K562 (cell line): ENCODE measurements around the gene TPD52L2. TPM values are rescaled to one million over a fixed set of nuclear protein-coding genes. Genes with fewer than 3 reads are reported as not detected.

ENCODE experiments used
- CREB3 ChIP-seq: fragments of 450-650 bp; conservative IDR thresholded peaks from 2 replicates; pipeline ENCODE4 v1.6.1; 2016; ENCODE audit warnings: missing genetic modification characterization, low read depth, mild to moderate bottlenecking, missing compliant biosample characterization, moderate library complexity
- DDX20 ChIP-seq: fragments of 450-650 bp; IDR thresholded peaks from 2 replicates; pipeline ENCODE4 v1.6.1; 2016; ENCODE audit warnings: missing genetic modification characterization, low read depth, mild to moderate bottlenecking, missing compliant biosample characterization, moderate library complexity
- DMBX1 ChIP-seq: fragments of 250-450 bp; sonication (Bioruptor Pico); IDR thresholded peaks from 2 replicates; pipeline ENCODE4 v1.8.0; 2022; ENCODE audit warnings: inconsistent platforms, mild to moderate bottlenecking, moderate library complexity, borderline replicate concordance
- HNRNPH1 ChIP-seq: fragments of 200-400 bp; formaldehyde crosslinking; optimal IDR thresholded peaks from 2 replicates; pipeline ENCODE3; 2017; ENCODE audit warnings: low read depth, mild to moderate bottlenecking, low read length, moderate library complexity
- JUND ChIP-seq, 2 experiments: IDR thresholded peaks; 2 replicates in 1 of 2; 3 replicates in 1 of 2; pipeline ENCODE4 v1.6.1; 2011; ENCODE audit warnings: borderline replicate concordance in 2 of 2, low read depth in 2 of 2, low read length in 2 of 2, improper control_type of control experiment in 1 of 2, missing biosample characterization in 1 of 2, missing genetic modification characterization in 1 of 2, missing genetic modification reagents in 1 of 2
- KDM4B ChIP-seq, 2 experiments: fragments of 450-650 bp in 1 of 2; sonication (generic) in 1 of 2; IDR thresholded peaks; 2 replicates each; pipeline ENCODE4 v1.6.1; 2016 to 2017; ENCODE audit warnings: borderline replicate concordance in 2 of 2, antibody characterized with exemption in 1 of 2, low read depth in 1 of 2, mild to moderate bottlenecking in 1 of 2
- MAFF ChIP-seq: IDR thresholded peaks from 2 replicates; pipeline ENCODE4 v1.6.1; 2012; ENCODE audit warnings: low read length, improper control_type of control experiment
- MEF2A ChIP-seq: IDR thresholded peaks from 2 replicates; pipeline ENCODE4 v1.6.1; 2011; ENCODE audit warnings: low read depth, mild to moderate bottlenecking, low read length, moderate library complexity; ENCODE audit not compliant: control insufficient read depth
- PHF20 ChIP-seq: fragments of 450-650 bp; IDR thresholded peaks from 2 replicates; pipeline ENCODE4 v1.6.1; 2018; ENCODE audit not compliant: partially characterized antibody
- POLR2A ChIP-seq: fragments of 450-650 bp; conservative IDR thresholded peaks from 2 replicates; pipeline ENCODE4 v1.6.1; 2016
- PURB ChIP-seq: sonication (generic); formaldehyde crosslinking; IDR thresholded peaks from 2 replicates; pipeline ENCODE4 v1.9.0; 2021; ENCODE audit warnings: low read depth, mild to moderate bottlenecking, missing genetic modification reagents
- SIRT6 ChIP-seq: IDR thresholded peaks from one replicate; pipeline ENCODE4 v1.6.1; 2012; ENCODE audit warnings: low read depth, mild to moderate bottlenecking, control low read depth, inconsistent platforms, low read length, moderate library complexity
- SREBF1 ChIP-seq: fragments of 150-350 bp; IDR thresholded peaks from 2 replicates; pipeline ENCODE4 v1.6.1; 2014; ENCODE audit warnings: antibody characterized with exemption, low read depth, low read length, borderline replicate concordance
- TBP ChIP-seq: optimal IDR thresholded peaks from 2 replicates; pipeline ENCODE3; 2011; ENCODE audit warnings: low read depth, low read length, improper control_type of control experiment
- ZEB2 ChIP-seq: fragments of 450-650 bp; IDR thresholded peaks from 2 replicates; pipeline ENCODE4 v1.6.1; 2016
- ZFP1 ChIP-seq: fragments of 450-650 bp; formaldehyde crosslinking; IDR thresholded peaks from 2 replicates; pipeline ENCODE4 v1.4.0; 2020; ENCODE audit warnings: mild to moderate bottlenecking, mixed read lengths
- ZNF23 ChIP-seq: fragments of 250-450 bp; sonication (Bioruptor Pico); IDR thresholded peaks from 2 replicates; pipeline ENCODE4 v1.4.0; 2020; ENCODE audit warnings: mild to moderate bottlenecking
- ZNF778 ChIP-seq: fragments of 450-650 bp; formaldehyde crosslinking; IDR thresholded peaks from 2 replicates; pipeline ENCODE4 v1.4.0; 2020; ENCODE audit warnings: mild to moderate bottlenecking, moderate library complexity
- polyA plus RNA-seq, 8 experiments: library from polyadenylated mRNA; depleted of rRNA in 4 of 8; stranded (reverse) in 5 of 8; unstranded in 3 of 8; fragments of >200 nt; fragmentation: Nextera tagmentation in 2 of 8; fragmentation: Illumina TruSeq in 1 of 8; extraction: Ambion mirVana in 2 of 8; extraction: Trizol in 1 of 8; gene quantifications; 2 replicates each; pipeline versions ENCODE4 v1.2.1 to v1.2.3, GENCODE V29; 2011 to 2014; ENCODE audit warnings: inconsistent platforms in 1 of 8, missing spikeins in 1 of 8
- total RNA-seq, 7 experiments: library from RNA; depleted of rRNA in 6 of 7; stranded (reverse); fragments of >200 nt in 6 of 7; fragmentation: Illumina TruSeq in 2 of 7; extraction: Trizol in 2 of 7; gene quantifications; 2 replicates each; pipeline versions ENCODE4 v1.2.1 to v1.2.3, GENCODE V29; 2011 to 2021; ENCODE audit warnings: low replicate concordance in 1 of 7
- TF ChIP-seq, protein P1 (sequence below): conservative IDR thresholded peaks from 2 replicates; pipeline ENCODE4 v1.6.1; 2011; ENCODE audit warnings: low read depth, mild to moderate bottlenecking, low read length; ENCODE audit not compliant: control insufficient read depth
- TF ChIP-seq, protein P2 (sequence below): fragments of 450-650 bp; IDR thresholded peaks from 2 replicates; pipeline ENCODE4 v1.7.0; 2016; ENCODE audit warnings: borderline replicate concordance
- TF ChIP-seq, protein P3 (sequence below): sonication (generic); formaldehyde crosslinking; IDR thresholded peaks from 2 replicates; pipeline ENCODE4 v1.4.0; 2020; ENCODE audit warnings: mild to moderate bottlenecking, missing genetic modification reagents

The TPD52L2 gene
- total and polyA plus RNA-seq, 9 of the 15 experiments (the other 6 are each of a cell fraction or from before 2014, with no cell fraction given): 1.9 to 117 (median 74.6) TPM

GRCh38 chr20:63846888-63847236, 18.2 kb upstream of the TPD52L2 start (continued):
- TF ChIP-seq PURB (CRISPR knock-in tag) (no peak), MEF2A (no peak), KDM4B (IDR thresholded peaks at IDR 0.05; ENCODE audit: borderline replicate concordance in 2 of 2, low read depth in 1 of 2) (no peak; a peak in 1 of 4 replicates), ZFP1 (CRISPR knock-in tag) (no peak), TBP (no peak), SREBF1 (no peak), ZNF23 (CRISPR knock-in tag) (no peak), CREB3 (tag) (no peak), ZEB2 (no peak), PHF20 (peak; percentile 77), JUND (IDR thresholded peaks at IDR 0.05; ENCODE audit: borderline replicate concordance, low read depth, low read length) (no peak), JUND (tag; IDR thresholded peaks at IDR 0.05; ENCODE audit: borderline replicate concordance, low read depth, low read length) (no peak; the same call in 2 of the 3 replicates), SIRT6 (no peak), DMBX1 (CRISPR knock-in tag) (no peak), MAFF (no peak), DDX20 (tag) (no peak), HNRNPH1 (no peak), POLR2A (no peak), ZNF778 (CRISPR knock-in tag) (no peak)
- TF ChIP-seq, protein P1, sequence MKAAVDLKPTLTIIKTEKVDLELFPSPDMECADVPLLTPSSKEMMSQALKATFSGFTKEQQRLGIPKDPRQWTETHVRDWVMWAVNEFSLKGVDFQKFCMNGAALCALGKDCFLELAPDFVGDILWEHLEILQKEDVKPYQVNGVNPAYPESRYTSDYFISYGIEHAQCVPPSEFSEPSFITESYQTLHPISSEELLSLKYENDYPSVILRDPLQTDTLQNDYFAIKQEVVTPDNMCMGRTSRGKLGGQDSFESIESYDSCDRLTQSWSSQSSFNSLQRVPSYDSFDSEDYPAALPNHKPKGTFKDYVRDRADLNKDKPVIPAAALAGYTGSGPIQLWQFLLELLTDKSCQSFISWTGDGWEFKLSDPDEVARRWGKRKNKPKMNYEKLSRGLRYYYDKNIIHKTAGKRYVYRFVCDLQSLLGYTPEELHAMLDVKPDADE: no peak
- TF ChIP-seq, protein P2, sequence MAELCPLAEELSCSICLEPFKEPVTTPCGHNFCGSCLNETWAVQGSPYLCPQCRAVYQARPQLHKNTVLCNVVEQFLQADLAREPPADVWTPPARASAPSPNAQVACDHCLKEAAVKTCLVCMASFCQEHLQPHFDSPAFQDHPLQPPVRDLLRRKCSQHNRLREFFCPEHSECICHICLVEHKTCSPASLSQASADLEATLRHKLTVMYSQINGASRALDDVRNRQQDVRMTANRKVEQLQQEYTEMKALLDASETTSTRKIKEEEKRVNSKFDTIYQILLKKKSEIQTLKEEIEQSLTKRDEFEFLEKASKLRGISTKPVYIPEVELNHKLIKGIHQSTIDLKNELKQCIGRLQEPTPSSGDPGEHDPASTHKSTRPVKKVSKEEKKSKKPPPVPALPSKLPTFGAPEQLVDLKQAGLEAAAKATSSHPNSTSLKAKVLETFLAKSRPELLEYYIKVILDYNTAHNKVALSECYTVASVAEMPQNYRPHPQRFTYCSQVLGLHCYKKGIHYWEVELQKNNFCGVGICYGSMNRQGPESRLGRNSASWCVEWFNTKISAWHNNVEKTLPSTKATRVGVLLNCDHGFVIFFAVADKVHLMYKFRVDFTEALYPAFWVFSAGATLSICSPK: peak; percentile 94; the same call in 1 of the 2 replicates
- TF ChIP-seq, protein P3, sequence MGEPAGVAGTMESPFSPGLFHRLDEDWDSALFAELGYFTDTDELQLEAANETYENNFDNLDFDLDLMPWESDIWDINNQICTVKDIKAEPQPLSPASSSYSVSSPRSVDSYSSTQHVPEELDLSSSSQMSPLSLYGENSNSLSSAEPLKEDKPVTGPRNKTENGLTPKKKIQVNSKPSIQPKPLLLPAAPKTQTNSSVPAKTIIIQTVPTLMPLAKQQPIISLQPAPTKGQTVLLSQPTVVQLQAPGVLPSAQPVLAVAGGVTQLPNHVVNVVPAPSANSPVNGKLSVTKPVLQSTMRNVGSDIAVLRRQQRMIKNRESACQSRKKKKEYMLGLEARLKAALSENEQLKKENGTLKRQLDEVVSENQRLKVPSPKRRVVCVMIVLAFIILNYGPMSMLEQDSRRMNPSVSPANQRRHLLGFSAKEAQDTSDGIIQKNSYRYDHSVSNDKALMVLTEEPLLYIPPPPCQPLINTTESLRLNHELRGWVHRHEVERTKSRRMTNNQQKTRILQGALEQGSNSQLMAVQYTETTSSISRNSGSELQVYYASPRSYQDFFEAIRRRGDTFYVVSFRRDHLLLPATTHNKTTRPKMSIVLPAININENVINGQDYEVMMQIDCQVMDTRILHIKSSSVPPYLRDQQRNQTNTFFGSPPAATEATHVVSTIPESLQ (CRISPR knock-in tag): no peak
